HL-60 (cell line): ENCODE results near the gene SORCS2.
"Not testable (repeated sequence)": the region's sequence is repeated elsewhere in the genome, so short reads cannot be mapped to it uniquely, and the experiment has no call there.

Experiments
- DNase-seq, 2 experiments: peaks; one replicate each; pipeline ENCODE4 v3.0.0-alpha.2; 2010 to 2020; ENCODE audit warnings: low read depth in 1 of 2, low spot score in 1 of 2
- H3K27ac ChIP-seq: fragments of 250-450 bp; sonication (Bioruptor Pico); replicated peaks from 2 replicates; pipeline ENCODE4 v1.5.1; 2020; ENCODE audit warnings: mild to moderate bottlenecking, moderate library complexity
- H3K27me3 ChIP-seq: fragments of 250-450 bp; sonication (Bioruptor Pico); 2 replicates; pipeline ENCODE4 v1.5.1; 2021; ENCODE audit warnings: mild to moderate bottlenecking, moderate library complexity; ENCODE audit not compliant: insufficient read depth, poor library complexity, severe bottlenecking
- H3K4me3 ChIP-seq: replicated peaks from 2 replicates; pipeline ENCODE4 v1.5.1; 2011; ENCODE audit warnings: mild to moderate bottlenecking, control low read depth, low read length; ENCODE audit not compliant: insufficient read depth
- GABPA ChIP-seq: IDR thresholded peaks from 2 replicates; pipeline ENCODE4 v1.6.1; 2012; ENCODE audit warnings: low read depth
- POLR2AphosphoS5 ChIP-seq: IDR thresholded peaks from 2 replicates; pipeline ENCODE4 v1.6.1; 2012; ENCODE audit warnings: low read depth
- REST ChIP-seq: IDR thresholded peaks from 2 replicates; pipeline ENCODE4 v1.6.1; 2012; ENCODE audit warnings: low read depth; ENCODE audit not compliant: insufficient replicate concordance
- SPI1 ChIP-seq: IDR thresholded peaks from 2 replicates; pipeline ENCODE4 v1.6.1; 2012; ENCODE audit warnings: low read depth, mild to moderate bottlenecking, borderline replicate concordance
- TF ChIP-seq, protein P1 (sequence below): IDR thresholded peaks from one replicate; pipeline ENCODE4 v1.5.1; 2011; ENCODE audit warnings: low read length, control low read depth, inconsistent platforms; ENCODE audit not compliant: insufficient read depth

SORCS2 gene

GRCh38 chr4:7573576-7574091, 381.3 kb downstream of the SORCS2 start:
- TF ChIP-seq, protein P1, sequence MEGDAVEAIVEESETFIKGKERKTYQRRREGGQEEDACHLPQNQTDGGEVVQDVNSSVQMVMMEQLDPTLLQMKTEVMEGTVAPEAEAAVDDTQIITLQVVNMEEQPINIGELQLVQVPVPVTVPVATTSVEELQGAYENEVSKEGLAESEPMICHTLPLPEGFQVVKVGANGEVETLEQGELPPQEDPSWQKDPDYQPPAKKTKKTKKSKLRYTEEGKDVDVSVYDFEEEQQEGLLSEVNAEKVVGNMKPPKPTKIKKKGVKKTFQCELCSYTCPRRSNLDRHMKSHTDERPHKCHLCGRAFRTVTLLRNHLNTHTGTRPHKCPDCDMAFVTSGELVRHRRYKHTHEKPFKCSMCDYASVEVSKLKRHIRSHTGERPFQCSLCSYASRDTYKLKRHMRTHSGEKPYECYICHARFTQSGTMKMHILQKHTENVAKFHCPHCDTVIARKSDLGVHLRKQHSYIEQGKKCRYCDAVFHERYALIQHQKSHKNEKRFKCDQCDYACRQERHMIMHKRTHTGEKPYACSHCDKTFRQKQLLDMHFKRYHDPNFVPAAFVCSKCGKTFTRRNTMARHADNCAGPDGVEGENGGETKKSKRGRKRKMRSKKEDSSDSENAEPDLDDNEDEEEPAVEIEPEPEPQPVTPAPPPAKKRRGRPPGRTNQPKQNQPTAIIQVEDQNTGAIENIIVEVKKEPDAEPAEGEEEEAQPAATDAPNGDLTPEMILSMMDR: no peak
- no peak for DNase-seq
- Histone ChIP-seq H3K4me3 (no peak overlapping the region), H3K27me3 (no peaks in the 10 kb centered on the region), H3K27ac (no peak overlapping the region)

- DNase-seq: no peak
- H3K27me3 ChIP-seq: no peaks in the 10 kb centered on the region
- H3K4me3 ChIP-seq: no peak overlapping the region
- no peak for TF ChIP-seq GABPA
- TF ChIP-seq REST: no peak
- no peak for TF ChIP-seq POLR2AphosphoS5
- TF ChIP-seq, protein P1: no peak
- no peak for TF ChIP-seq SPI1
- no peak overlapping the region for H3K27ac ChIP-seq
Observed at GRCh38 chr4:7574287-7575014, 382.1 kb downstream of the SORCS2 start.

GRCh38 chr4:7575426-7575825, 383.1 kb downstream of the SORCS2 start:
- H3K4me3 ChIP-seq: no peak overlapping the region
- no peaks in the 10 kb centered on the region for H3K27me3 ChIP-seq
- TF ChIP-seq SPI1: no peak
- TF ChIP-seq, protein P1: no peak
- TF ChIP-seq POLR2AphosphoS5: no peak
- no peak for TF ChIP-seq REST
- DNase-seq: no peak
- H3K27ac ChIP-seq: no peak overlapping the region

- not testable (repeated sequence) for DNase-seq, H3K4me3 ChIP-seq, H3K27me3 ChIP-seq, H3K27ac ChIP-seq
Observed at GRCh38 chr4:7577361-7578039, 385.2 kb downstream of the SORCS2 start.
